ENCODE measurements around the gene SERPINA6. TPM values are rescaled to one million over a fixed set of nuclear protein-coding genes. Genes with fewer than 3 reads are reported as not detected.

The SERPINA6 gene
- total and polyA plus RNA-seq, 9 donors: 0.18 to 15.4 (median 0.56) TPM; not detected in 4

- intact Hi-C loops (cut with DNase I): no loop called here
- 83 to 90% (median 88%) methylated on average over 8 of the region's 8 CpGs for whole genome bisulfite sequencing, 3 donors
- no peak for TF ChIP-seq POLR2A (IDR thresholded peaks at IDR 0.05)
- no peak for TF ChIP-seq CTCF (IDR thresholded peaks at IDR 0.05)
- no peak for TF ChIP-seq EP300 (IDR thresholded peaks at IDR 0.05)
- no peaks in the 10 kb centered on the region for H3K9me3 ChIP-seq
- DNase-seq: no peak
- H3K36me3 ChIP-seq: no peaks in the 10 kb centered on the region
- H3K27ac ChIP-seq: no peak overlapping the region
- no peaks in the 10 kb centered on the region for H3K27me3 ChIP-seq
- H3K4me1 ChIP-seq (ENCODE audit: insufficient read depth): peaks cover 3% of the 10 kb centered on the region
- H3K4me3 ChIP-seq: no peak overlapping the region
Measured at GRCh38 chr14:94343238-94344005, 20.3 kb upstream of the SERPINA6 start.

DNA sequence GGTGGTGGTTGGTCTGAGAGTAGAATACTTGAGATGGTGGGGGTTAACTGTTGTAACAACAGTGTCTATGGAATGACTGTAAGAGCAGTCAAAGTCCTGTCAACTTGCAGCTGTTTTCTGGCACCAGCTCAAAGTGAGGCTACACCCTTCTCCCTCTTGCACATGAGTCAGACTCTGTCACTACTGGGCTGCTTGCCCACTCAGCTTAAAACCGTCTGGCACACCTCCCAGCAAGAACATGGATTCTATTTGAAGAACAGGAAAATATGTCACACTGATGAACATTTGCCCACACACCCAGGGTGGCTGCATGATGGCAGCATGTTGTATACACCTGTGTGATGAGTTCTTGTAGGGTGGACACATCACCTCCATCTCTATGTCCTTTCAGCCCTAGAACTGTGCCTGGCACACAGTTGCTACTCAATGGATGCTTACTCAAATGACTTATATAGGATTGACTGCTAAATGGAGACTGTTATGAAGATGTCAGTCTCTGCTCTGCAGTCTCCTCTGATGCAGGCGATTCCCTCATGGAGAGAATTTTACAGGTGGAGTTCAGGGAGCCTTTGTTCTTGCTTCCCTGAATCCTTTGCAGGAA is 19.3 kb upstream of the SERPINA6 start:
- 41 to 50% (median 43%) methylated on average over 2 of the region's 2 CpGs for WGBS, 3 donors
- no peak for TF ChIP-seq POLR2A (IDR thresholded peaks at IDR 0.05)
- Histone ChIP-seq H3K4me1 (ENCODE audit: insufficient read depth) (peaks cover 3% of the 10 kb centered on the region), H3K27me3 (no peaks in the 10 kb centered on the region), H3K27ac (no peak overlapping the region), H3K9me3 (no peaks in the 10 kb centered on the region), H3K4me3 (no peak overlapping the region), H3K36me3 (no peaks in the 10 kb centered on the region)
- DNase-seq: peak in 4 of 5 donors; percentile 44 to 58 (median 53)
- intact Hi-C loops (cut with DNase I): no loop called here

- TF ChIP-seq CTCF (IDR thresholded peaks at IDR 0.05) (no peak), EP300 (IDR thresholded peaks at IDR 0.05) (no peak), POLR2A (IDR thresholded peaks at IDR 0.05) (no peak)
- no peaks in the 10 kb centered on the region for H3K27me3 ChIP-seq
- peaks cover 3% of the 10 kb centered on the region for H3K4me1 ChIP-seq (ENCODE audit: insufficient read depth)
- 61 to 66% (median 65%) methylated on average over 5 of the region's 5 CpGs for WGBS, 3 donors
- intact Hi-C loops (cut with DNase I): no loop called here
- H3K36me3 ChIP-seq: no peaks in the 10 kb centered on the region
- no peak overlapping the region for H3K27ac ChIP-seq
- no peak for DNase-seq
- no peak overlapping the region for H3K4me3 ChIP-seq
- H3K9me3 ChIP-seq: no peaks in the 10 kb centered on the region
Measured at GRCh38 chr14:94341656-94342333, 18.7 kb upstream of the SERPINA6 start.

DNA sequence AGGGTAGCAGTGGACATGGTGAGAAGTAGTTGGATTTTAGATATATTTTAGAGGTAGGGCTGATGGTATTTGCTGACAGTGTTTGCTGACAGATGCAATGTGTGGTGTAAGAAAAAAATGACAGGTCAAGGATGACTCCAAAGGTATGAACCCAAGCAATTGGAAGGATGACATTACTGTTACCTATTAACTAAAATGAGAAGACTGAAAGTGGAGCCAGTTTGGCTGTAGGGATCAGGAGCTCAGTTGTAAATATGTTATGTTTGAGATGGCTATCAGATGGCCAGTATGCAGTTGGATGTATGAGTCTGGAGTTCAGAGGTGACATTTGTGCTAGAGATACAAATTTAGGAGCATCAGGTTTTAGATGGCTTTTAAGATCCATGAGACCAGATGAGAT is 17.4 kb upstream of the SERPINA6 start:
- no peak overlapping the region for H3K4me3 ChIP-seq
- peaks cover 3% of the 10 kb centered on the region for H3K4me1 ChIP-seq (ENCODE audit: insufficient read depth)
- TF ChIP-seq CTCF (IDR thresholded peaks at IDR 0.05): no peak
- TF ChIP-seq EP300 (IDR thresholded peaks at IDR 0.05): no peak
- TF ChIP-seq POLR2A (IDR thresholded peaks at IDR 0.05): no peak
- no peaks in the 10 kb centered on the region for H3K36me3 ChIP-seq
- H3K9me3 ChIP-seq: no peaks in the 10 kb centered on the region
- H3K27ac ChIP-seq: no peak overlapping the region
- intact Hi-C loops (cut with DNase I): no loop called here
- no peak for DNase-seq
- no peaks in the 10 kb centered on the region for H3K27me3 ChIP-seq

Measured in ovary (tissue), 9 donors.